HepG2 (cell line): ENCODE results near the gene CKAP5. TPM values are rescaled to one million over a fixed set of nuclear protein-coding genes. Genes with fewer than 3 reads are reported as not detected.

Experiments used
- ATAC-seq: fragments of 200-7000 bp; cut with Tn5 transposase; 3 replicates; pipeline ENCODE4 v1.9.1; 2020; ENCODE audit warnings: mild to moderate bottlenecking, moderate library complexity
- BruUV-seq: library from RNA; stranded (reverse); fragments of 400-500 nt; replicated peaks from 2 replicates; lab custom pipeline; 2021; lab: Mats Ljungman, UMichigan
- CTCF ChIA-PET: fragments of 300-600 bp; formaldehyde crosslinking; extraction: SDS; loops from one replicate; lab custom pipeline; 2021; ENCODE audit warnings: low total read pairs, inconsistent platforms, low intra/inter-chr PET ratio; lab: Yijun Ruan, JAX
- POLR2A ChIA-PET: fragments of 350-600 bp; sonication (Branson Sonifier 250); formaldehyde crosslinking; loops from one replicate; lab custom pipeline; 2020; ENCODE audit warnings: antibody characterized with exemption, inconsistent platforms; lab: Yijun Ruan, JAX
- DNase-seq: peaks from one replicate; pipeline ENCODE4 v3.0.0-alpha.2; 2015; ENCODE audit warnings: low spot score
- FAIRE-seq: peaks from 3 replicates; lab custom pipeline; 2011; peaks lifted over from hg19 to GRCh38; lab: Jason Lieb, UNC
- H2AFZ ChIP-seq: one replicate; pipeline ENCODE4 v1.6.1; 2011; ENCODE audit warnings: low read length, inconsistent platforms
- H3K27ac ChIP-seq: fragments of 300-600 bp; 3 replicates; pipeline ENCODE4 v1.8.0; 2011; ENCODE audit warnings: mixed run types, mild to moderate bottlenecking, mixed read lengths, low read length, inconsistent platforms; ENCODE audit not compliant: insufficient read depth; ENCODE audit errors: extremely low read length
- H3K27me3 ChIP-seq, 2 experiments: fragments of 200-600 bp in 1 of 2; 2 replicates in 1 of 2; 3 replicates in 1 of 2; pipeline versions ENCODE4 v1.6.0 to v1.8.0; 2011; ENCODE audit warnings: low read length in 2 of 2, mild to moderate bottlenecking in 2 of 2, moderate library complexity in 2 of 2, inconsistent platforms in 1 of 2; ENCODE audit not compliant: insufficient read depth in 2 of 2, control insufficient read depth in 1 of 2
- H3K36me3 ChIP-seq, 2 experiments: fragments of 200-600 bp in 1 of 2; replicated peaks in 1 of 2; 2 replicates in 1 of 2; 3 replicates in 1 of 2; pipeline versions ENCODE4 v1.5.1 to v1.8.0; 2011; ENCODE audit warnings: low read length in 2 of 2, inconsistent platforms in 1 of 2; ENCODE audit not compliant: insufficient read depth in 2 of 2, control insufficient read depth in 1 of 2
- H3K4me1 ChIP-seq: 2 replicates; pipeline ENCODE4 v1.5.1; 2012; ENCODE audit warnings: low read length, inconsistent platforms; ENCODE audit not compliant: insufficient read depth
- H3K4me2 ChIP-seq: 2 replicates; pipeline ENCODE4 v1.6.0; 2011; ENCODE audit warnings: low read depth, low read length, inconsistent platforms
- H3K4me3 ChIP-seq, 3 experiments: fragments of 200-600 bp in 1 of 3; sonication (generic), shearing (Covaris generic) in 1 of 3; replicated peaks in 1 of 3; 2 replicates each; pipeline ENCODE4 v1.5.1; 2011 to 2016; ENCODE audit warnings: low read length in 3 of 3, inconsistent platforms in 2 of 3, low read depth in 2 of 3, mild to moderate bottlenecking in 2 of 3, control low read depth in 1 of 3, mixed read lengths in 1 of 3; ENCODE audit not compliant: insufficient read depth in 1 of 3
- H3K79me2 ChIP-seq: one replicate; pipeline ENCODE4 v1.6.1; 2011; ENCODE audit warnings: low read length, inconsistent platforms; ENCODE audit not compliant: insufficient read depth
- H3K9ac ChIP-seq: 2 replicates; pipeline ENCODE4 v1.6.0; 2011; ENCODE audit warnings: mild to moderate bottlenecking, low read depth, low read length, inconsistent platforms; ENCODE audit not compliant: insufficient read depth
- H3K9me3 ChIP-seq: 2 replicates; pipeline ENCODE4 v1.5.1; 2012; ENCODE audit warnings: mild to moderate bottlenecking, low read length
- H4K20me1 ChIP-seq: 2 replicates; pipeline ENCODE4 v1.6.0; 2011; ENCODE audit warnings: inconsistent platforms, mild to moderate bottlenecking, low read length, moderate library complexity; ENCODE audit not compliant: insufficient read depth
- DPF2 ChIP-seq: sonication (generic); formaldehyde crosslinking; IDR thresholded peaks from 2 replicates; pipeline ENCODE4 v1.4.0; 2020; ENCODE audit warnings: mild to moderate bottlenecking, low read depth, missing genetic modification reagents, borderline replicate concordance
- EEA1 ChIP-seq: sonication (generic); formaldehyde crosslinking; IDR thresholded peaks from 2 replicates; pipeline ENCODE4 v1.5.1; 2020; ENCODE audit warnings: mild to moderate bottlenecking, missing genetic modification reagents, borderline replicate concordance
- ISX ChIP-seq: sonication (generic); formaldehyde crosslinking; conservative IDR thresholded peaks from 2 replicates; pipeline ENCODE4 v1.5.0; 2020; ENCODE audit warnings: missing genetic modification reagents
- POLR2A ChIP-seq, 2 experiments: IDR thresholded peaks; 2 replicates each; pipeline ENCODE4 v1.6.1; 2011; ENCODE audit warnings: low read depth in 2 of 2, low read length in 2 of 2, mild to moderate bottlenecking in 1 of 2, moderate library complexity in 1 of 2; ENCODE audit not compliant: insufficient read depth in 1 of 2
- RFX1 ChIP-seq: fragments of 450-650 bp; IDR thresholded peaks from 2 replicates; pipeline ENCODE4 v1.6.1; 2017
- SMAD1 ChIP-seq: sonication (generic); formaldehyde crosslinking; IDR thresholded peaks from 2 replicates; pipeline ENCODE4 v1.4.0; 2020; ENCODE audit warnings: missing genetic modification reagents, low read depth, mild to moderate bottlenecking, borderline replicate concordance
- SMAD3 ChIP-seq: sonication (generic); formaldehyde crosslinking; IDR thresholded peaks from 2 replicates; pipeline ENCODE4 v1.4.0; 2020; ENCODE audit warnings: missing genetic modification reagents
- ZNF10 ChIP-seq: sonication (generic); formaldehyde crosslinking; IDR thresholded peaks from 2 replicates; pipeline ENCODE4 v1.4.0; 2020; ENCODE audit warnings: mild to moderate bottlenecking, low read depth, missing genetic modification reagents, borderline replicate concordance
- ZNF205 ChIP-seq: IDR thresholded peaks from 2 replicates; pipeline ENCODE4 v1.6.1; 2018; ENCODE audit warnings: missing biosample characterization, missing genetic modification reagents
- ZNF772 ChIP-seq: sonication (generic); formaldehyde crosslinking; IDR thresholded peaks from 2 replicates; pipeline ENCODE4 v1.5.0; 2020; ENCODE audit warnings: mild to moderate bottlenecking, missing genetic modification reagents
- ZNF816 ChIP-seq: sonication (generic); formaldehyde crosslinking; IDR thresholded peaks from 2 replicates; pipeline ENCODE4 v1.8.0; 2022; ENCODE audit warnings: missing genetic modification reagents, mild to moderate bottlenecking, borderline replicate concordance
- ZNF878 ChIP-seq: sonication (generic); formaldehyde crosslinking; IDR thresholded peaks from 2 replicates; pipeline ENCODE4 v1.8.1; 2023; ENCODE audit warnings: mild to moderate bottlenecking, missing genetic modification reagents, moderate library complexity
- WGBS: methylation state at CpG from one replicate; pipeline ENCODE4 v1.1.6; 2017; ENCODE audit warnings: low lambda C conversion rate; 5-methylcytosine and 5-hydroxymethylcytosine counted together
- in situ Hi-C: cut with HindIII; loops from 2 replicates; pipeline ENCODE4 v1.10.0; 2017; ENCODE audit warnings: low pct_unique_long_range_greater_than_20kb; ENCODE audit not compliant: extremely low pct_ligation_motif_present
- intact Hi-C: fragments of 100-400 bp; cut with micrococcal nuclease; formaldehyde crosslinking; loops from one replicate; pipeline ENCODE4 v1.10.0; 2022; ENCODE audit not compliant: unreplicated experiment
- polyA plus RNA-seq, 8 experiments: library from polyadenylated mRNA; depleted of rRNA in 3 of 8; stranded (reverse) in 7 of 8; unstranded in 1 of 8; fragments of >200 nt; fragmentation: Illumina TruSeq in 4 of 8; extraction: Trizol in 4 of 8; gene quantifications; 2 replicates each; pipeline versions ENCODE4 v1.2.1 to v1.2.3, GENCODE V29; 2011 to 2016; ENCODE audit warnings: low read depth in 4 of 8, missing spikeins in 1 of 8, mixed read lengths in 1 of 8; ENCODE audit not compliant: insufficient read depth in 1 of 8
- total RNA-seq, 5 experiments: library from RNA; depleted of rRNA; stranded (reverse); fragments of >200 nt; fragmentation: Illumina TruSeq; extraction: Trizol; gene quantifications; 2 replicates each; pipeline ENCODE4 v1.2.3, GENCODE V29; 2016; ENCODE audit warnings: low read depth in 1 of 5
- TF ChIP-seq, protein P1 (sequence below): sonication (generic); formaldehyde crosslinking; IDR thresholded peaks from 2 replicates; pipeline ENCODE4 v1.8.1; 2023; ENCODE audit warnings: missing genetic modification reagents, mild to moderate bottlenecking, borderline replicate concordance
- TF ChIP-seq, protein P2 (sequence below): fragments of 450-650 bp; IDR thresholded peaks from 2 replicates; pipeline ENCODE4 v1.6.1; 2017
- TF ChIP-seq, protein P3 (sequence below): sonication (generic); formaldehyde crosslinking; IDR thresholded peaks from 2 replicates; pipeline ENCODE4 v1.5.1; 2020; ENCODE audit warnings: mild to moderate bottlenecking, missing genetic modification reagents, borderline replicate concordance
- TF ChIP-seq, protein P4 (sequence below): sonication (generic); formaldehyde crosslinking; IDR thresholded peaks from 2 replicates; pipeline ENCODE4 v1.4.0; 2020; ENCODE audit warnings: missing genetic modification reagents, borderline replicate concordance
- TF ChIP-seq, protein P5 (sequence below): sonication (generic); formaldehyde crosslinking; IDR thresholded peaks from 2 replicates; pipeline ENCODE4 v1.8.0; 2022; ENCODE audit warnings: mild to moderate bottlenecking, missing genetic modification reagents, moderate library complexity

Gene CKAP5
- total and polyA plus RNA-seq, 2 of the 13 experiments (the other 11 are each of a cell fraction or from before 2014, with no cell fraction given), result 79.2 to 103 TPM

DNA sequence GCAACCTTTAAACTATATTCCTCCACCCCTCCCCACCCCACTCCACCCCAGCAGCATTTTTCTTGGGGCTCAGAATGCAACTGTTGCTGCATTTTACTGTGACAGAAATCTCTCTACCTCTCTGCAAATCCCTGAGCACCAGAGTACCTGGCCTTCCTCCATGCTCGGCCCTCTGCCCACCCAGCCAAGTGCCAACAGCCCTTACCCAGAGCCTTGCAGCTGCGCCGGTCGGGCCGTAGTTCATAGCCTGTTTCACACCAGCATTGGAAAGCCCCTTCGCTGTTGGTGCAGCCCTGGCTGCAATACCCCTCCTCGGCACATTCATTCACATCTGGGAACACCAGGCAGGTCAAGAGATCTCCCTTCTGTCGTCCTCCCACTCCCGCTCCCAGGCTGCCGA is 48.9 kb upstream of the CKAP5 start:
- Histone ChIP-seq H3K79me2 (no peaks in the 10 kb centered on the region), H2AFZ (no peak overlapping the region), H3K9ac (no peak overlapping the region), H3K36me3 (peaks cover 19 to 47% of the 10 kb centered on the region in 2 experiments; a peak in 4 of 5 replicates), H4K20me1 (no peaks in the 10 kb centered on the region), H3K4me3 (no peak overlapping the region), H3K4me1 (no peaks in the 10 kb centered on the region), H3K9me3 (no peaks in the 10 kb centered on the region), H3K27ac (no peak overlapping the region), H3K4me2 (no peak overlapping the region), H3K27me3 (no peaks in the 10 kb centered on the region)
- ATAC-seq (no peak), FAIRE-seq (no peak), DNase-seq (no peak)
- POLR2A ChIA-PET, result no interaction called here
- 99% methylated on average over 10 of the region's 10 CpGs for WGBS
- intact Hi-C loops (no loop called here), in situ Hi-C loops (no loop called here)
- BruUV-seq, result no TSS peak
- CTCF ChIA-PET, result no interaction called here
- no peak for TF ChIP-seq ZNF816 (CRISPR knock-in tag)
- no peak for TF ChIP-seq SMAD1 (CRISPR knock-in tag)
- TF ChIP-seq ZNF10 (CRISPR knock-in tag), result no peak
- no peak for TF ChIP-seq EEA1
- TF ChIP-seq ISX, result no peak
- no peak for TF ChIP-seq RFX1
- TF ChIP-seq, protein P1, sequence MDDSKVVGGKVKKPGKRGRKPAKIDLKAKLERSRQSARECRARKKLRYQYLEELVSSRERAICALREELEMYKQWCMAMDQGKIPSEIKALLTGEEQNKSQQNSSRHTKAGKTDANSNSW (CRISPR knock-in tag), result no peak
- TF ChIP-seq, protein P2, sequence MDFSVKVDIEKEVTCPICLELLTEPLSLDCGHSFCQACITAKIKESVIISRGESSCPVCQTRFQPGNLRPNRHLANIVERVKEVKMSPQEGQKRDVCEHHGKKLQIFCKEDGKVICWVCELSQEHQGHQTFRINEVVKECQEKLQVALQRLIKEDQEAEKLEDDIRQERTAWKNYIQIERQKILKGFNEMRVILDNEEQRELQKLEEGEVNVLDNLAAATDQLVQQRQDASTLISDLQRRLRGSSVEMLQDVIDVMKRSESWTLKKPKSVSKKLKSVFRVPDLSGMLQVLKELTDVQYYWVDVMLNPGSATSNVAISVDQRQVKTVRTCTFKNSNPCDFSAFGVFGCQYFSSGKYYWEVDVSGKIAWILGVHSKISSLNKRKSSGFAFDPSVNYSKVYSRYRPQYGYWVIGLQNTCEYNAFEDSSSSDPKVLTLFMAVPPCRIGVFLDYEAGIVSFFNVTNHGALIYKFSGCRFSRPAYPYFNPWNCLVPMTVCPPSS, result no peak
- no peak for TF ChIP-seq POLR2A (IDR thresholded peaks at IDR 0.05; ENCODE audit: insufficient read depth in 1 of 2, low read depth in 2 of 2, low read length in 2 of 2)
- no peak for TF ChIP-seq ZNF205 (CRISPR knock-in tag)
- TF ChIP-seq DPF2, result no peak
- no peak for TF ChIP-seq ZNF772 (CRISPR knock-in tag)
- TF ChIP-seq ZNF878 (CRISPR knock-in tag), result no peak
- TF ChIP-seq SMAD3 (CRISPR knock-in tag), result no peak
- TF ChIP-seq, protein P3, sequence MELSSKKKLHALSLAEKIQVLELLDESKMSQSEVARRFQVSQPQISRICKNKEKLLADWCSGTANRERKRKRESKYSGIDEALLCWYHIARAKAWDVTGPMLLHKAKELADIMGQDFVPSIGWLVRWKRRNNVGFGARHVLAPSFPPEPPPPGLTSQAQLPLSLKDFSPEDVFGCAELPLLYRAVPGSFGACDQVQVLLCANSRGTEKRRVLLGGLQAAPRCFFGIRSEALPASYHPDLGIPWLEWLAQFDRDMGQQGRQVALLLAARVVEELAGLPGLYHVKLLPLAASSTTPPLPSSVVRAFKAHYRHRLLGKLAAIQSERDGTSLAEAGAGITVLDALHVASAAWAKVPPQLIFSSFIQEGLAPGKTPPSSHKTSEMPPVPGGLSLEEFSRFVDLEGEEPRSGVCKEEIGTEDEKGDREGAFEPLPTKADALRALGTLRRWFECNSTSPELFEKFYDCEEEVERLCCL (CRISPR knock-in tag), result no peak
- TF ChIP-seq, protein P4, sequence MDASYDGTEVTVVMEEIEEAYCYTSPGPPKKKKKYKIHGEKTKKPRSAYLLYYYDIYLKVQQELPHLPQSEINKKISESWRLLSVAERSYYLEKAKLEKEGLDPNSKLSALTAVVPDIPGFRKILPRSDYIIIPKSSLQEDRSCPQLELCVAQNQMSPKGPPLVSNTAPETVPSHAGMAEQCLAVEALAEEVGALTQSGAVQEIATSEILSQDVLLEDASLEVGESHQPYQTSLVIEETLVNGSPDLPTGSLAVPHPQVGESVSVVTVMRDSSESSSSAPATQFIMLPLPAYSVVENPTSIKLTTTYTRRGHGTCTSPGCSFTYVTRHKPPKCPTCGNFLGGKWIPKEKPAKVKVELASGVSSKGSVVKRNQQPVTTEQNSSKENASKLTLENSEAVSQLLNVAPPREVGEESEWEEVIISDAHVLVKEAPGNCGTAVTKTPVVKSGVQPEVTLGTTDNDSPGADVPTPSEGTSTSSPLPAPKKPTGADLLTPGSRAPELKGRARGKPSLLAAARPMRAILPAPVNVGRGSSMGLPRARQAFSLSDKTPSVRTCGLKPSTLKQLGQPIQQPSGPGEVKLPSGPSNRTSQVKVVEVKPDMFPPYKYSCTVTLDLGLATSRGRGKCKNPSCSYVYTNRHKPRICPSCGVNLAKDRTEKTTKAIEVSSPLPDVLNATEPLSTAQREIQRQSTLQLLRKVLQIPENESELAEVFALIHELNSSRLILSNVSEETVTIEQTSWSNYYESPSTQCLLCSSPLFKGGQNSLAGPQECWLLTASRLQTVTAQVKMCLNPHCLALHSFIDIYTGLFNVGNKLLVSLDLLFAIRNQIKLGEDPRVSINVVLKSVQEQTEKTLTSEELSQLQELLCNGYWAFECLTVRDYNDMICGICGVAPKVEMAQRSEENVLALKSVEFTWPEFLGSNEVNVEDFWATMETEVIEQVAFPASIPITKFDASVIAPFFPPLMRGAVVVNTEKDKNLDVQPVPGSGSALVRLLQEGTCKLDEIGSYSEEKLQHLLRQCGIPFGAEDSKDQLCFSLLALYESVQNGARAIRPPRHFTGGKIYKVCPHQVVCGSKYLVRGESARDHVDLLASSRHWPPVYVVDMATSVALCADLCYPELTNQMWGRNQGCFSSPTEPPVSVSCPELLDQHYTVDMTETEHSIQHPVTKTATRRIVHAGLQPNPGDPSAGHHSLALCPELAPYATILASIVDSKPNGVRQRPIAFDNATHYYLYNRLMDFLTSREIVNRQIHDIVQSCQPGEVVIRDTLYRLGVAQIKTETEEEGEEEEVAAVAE (CRISPR knock-in tag), result no peak
- TF ChIP-seq, protein P5, sequence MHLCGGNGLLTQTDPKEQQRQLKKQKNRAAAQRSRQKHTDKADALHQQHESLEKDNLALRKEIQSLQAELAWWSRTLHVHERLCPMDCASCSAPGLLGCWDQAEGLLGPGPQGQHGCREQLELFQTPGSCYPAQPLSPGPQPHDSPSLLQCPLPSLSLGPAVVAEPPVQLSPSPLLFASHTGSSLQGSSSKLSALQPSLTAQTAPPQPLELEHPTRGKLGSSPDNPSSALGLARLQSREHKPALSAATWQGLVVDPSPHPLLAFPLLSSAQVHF, result no peak
